HG03139 (cell line): Measurements from ENCODE around the gene HIPK2.
"Not testable (repeated sequence)": the region's sequence is repeated elsewhere in the genome, so short reads cannot be mapped to it uniquely, and the experiment has no call there.

Experiments
- ATAC-seq: cut with Tn5 transposase; IDR thresholded peaks from one replicate; pipeline ENCODE4 v1.9.1; 2021; ENCODE audit not compliant: unreplicated experiment

Gene HIPK2

DNA sequence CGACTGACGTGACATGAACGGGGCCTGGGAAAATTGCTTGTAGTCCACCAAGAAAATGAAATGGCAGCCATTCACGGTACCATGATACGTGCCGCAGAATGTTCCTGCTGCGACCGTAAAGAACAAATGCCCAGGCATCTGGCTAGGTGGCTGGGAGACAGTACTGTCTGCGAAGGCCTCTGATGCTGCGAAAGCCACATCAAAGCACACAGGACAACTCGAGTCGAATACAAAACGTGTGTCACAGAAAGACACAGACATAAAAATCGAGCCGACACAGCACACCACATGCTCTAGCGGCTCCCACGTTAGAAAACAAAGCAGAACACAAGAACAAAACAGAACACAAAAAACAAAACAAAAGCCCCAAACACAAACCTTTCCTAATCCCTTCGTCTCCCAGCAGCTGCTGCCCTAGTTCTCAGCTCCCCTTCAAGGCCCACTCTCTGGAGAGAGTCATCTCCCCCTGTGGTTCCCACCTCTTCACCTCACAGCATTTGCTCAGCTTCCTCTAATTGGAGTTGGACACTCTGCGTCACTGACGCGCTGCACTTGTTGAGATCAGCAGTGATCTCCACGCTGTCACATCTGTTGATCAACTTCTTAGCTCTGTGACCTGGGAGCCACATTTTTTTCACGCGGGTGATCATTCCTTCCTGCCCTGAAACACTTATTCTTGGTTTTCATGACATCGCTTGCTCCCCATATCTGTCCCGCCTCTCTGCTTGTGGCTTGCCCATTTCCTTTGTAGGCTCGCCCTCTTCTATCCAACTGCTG lies 142.1 kb downstream of the HIPK2 start:
- no peak for ATAC-seq

DNA sequence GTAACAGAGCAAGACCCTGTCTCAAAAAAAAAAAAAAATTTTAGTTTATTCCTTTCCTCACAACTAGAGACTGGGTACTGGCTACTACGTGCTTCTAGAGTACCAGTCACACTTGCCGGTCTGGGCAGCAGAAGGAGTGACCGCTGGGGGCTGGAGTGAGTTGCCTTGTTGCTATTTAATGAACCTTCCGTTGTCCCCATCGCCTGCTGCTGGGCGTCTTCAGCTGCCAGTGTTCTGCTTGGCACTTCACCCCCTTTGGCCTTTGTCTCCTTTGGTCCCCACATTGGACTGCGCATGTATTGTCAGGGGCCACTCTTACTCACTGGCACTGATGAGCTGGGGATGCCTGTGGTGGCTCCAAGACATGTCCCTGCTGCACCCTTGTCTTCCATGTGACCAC lies 143.7 kb downstream of the HIPK2 start:
- no peak for ATAC-seq

DNA sequence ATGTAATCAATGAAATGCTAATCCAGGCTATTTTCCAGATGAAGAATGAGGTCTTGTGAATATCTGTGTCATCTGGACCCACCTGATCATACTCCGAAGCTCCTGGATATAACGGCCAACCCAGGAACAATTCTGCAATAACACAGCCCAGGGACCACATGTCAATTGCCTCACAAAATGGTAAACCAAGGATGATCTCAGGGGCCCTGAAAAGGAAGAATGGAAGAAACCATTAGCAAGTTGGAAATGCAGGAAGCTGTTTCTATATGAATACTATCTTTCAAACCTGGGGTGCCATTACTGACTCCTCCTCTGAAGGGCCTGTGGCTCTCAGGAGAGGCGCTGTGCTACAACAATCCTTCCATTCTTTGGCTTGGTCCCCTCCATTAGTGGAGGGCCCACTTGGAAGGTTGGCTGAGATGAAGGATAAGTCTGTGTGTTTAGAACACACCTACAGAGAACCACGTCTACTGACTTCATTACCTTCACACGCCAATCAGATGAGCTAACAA lies 146.2 kb downstream of the HIPK2 start:
- ATAC-seq = no peak

DNA sequence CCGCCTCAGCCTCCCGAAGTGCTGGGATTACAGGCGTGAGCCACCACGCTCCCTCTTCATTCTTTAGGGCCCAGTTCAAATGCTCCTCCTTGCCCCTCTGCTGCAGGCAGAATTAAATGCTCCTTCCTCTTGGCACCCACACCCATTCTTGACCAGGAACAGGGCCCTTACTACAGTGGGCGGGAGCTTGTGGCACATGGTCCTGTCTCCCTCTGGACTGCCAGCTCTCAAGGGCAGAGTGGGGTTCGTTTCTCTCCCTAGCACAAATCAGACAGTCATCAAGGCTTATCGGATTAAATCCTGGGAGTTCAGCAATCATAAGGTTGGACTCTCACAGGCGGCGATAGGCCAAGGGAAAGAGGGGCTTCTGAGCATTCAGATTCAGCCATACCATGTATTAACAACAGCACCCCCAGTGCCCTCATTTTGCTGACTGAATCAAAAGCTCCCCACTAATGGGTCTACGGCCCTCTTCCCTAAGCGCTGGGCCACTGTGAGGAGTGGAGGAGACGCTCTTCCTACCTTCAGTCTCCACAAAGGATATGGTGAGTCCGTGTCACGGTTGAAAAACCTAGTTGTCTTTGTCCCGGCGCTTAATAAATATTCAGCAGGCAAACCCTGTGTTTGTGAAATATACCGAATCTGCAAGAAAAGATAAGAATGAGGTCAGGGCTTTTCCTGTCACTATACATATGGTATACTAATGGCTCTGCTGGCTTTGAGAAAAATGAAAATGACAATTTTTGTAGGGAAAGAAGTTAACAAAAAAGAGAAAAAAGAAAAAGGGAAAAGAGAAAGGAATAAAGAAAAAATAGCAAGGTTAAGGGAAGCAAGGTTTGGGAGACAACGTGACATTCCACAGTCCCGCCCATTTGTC lies 146.9 kb downstream of the HIPK2 start:
- ATAC-seq = no peak

DNA sequence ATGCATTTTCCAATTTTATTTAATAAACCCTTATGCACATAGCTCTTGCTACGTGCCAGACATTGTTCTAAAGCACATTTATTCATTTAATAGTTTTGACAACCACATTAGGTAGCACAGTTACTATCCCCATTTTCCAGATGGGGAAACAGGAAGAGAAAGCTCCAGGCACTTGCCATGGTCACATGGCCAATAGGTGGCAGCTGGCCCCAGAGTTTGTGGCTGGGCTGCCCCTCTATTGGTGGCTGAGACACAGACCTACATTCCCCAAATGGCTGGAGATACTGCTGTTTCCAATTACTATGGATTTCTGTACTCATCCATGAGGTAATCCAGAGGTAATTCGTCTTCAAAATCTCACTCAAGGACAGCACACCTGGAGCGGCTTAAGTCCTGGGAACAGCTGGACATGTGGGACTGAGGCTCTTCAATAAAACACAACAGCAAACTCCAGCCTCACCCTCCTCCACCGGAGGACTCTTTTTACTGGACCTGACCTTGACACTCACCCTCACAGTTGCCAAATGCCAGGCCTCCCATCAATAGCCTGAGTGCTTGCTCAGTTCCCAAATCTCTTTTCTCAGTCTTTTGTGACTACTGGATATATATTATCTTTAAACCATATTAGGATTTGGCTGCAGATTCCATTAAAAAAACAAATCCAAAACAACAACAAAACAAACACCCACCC lies 148.3 kb downstream of the HIPK2 start:
- ATAC-seq = no peak

DNA sequence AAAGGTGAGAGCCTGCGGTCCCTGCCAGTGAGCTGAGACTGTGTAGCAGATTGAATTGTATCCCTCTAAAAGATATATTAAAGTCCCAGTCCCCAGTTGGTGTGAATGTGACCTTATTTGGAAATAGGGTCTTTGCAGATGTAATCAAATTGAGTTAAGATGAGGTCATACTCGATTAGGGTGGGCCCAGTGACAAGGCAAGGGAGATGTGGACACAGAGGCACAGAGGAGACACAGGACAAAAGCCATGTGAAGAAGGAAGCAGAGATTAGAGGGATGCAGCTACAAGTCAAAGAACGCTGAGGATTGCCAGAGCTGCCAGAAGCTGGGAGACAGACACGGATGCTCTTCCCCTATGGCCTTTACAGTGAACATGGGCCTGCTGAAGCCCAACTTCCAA lies 150.0 kb downstream of the HIPK2 start:
- ATAC-seq = no peak

DNA sequence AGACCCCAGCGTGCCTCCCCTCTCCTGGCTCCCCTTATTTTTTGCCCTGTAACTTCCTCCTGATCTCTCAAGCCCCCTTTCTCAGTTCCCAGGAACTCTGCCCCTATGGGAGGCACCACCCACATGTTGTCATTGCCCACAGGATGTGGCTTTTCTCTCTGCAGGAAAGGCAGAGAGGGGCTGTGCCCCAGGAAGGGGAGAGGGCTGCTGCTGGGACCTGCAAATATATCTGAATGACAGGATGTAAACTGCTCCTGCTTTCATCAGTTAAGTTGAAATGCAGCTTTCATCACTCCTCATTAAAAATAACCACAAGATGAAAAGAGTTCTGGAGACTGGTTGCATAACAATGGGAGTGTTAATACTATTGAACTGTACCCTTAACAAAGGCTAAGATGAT lies 151.0 kb downstream of the HIPK2 start:
- ATAC-seq = no peak

DNA sequence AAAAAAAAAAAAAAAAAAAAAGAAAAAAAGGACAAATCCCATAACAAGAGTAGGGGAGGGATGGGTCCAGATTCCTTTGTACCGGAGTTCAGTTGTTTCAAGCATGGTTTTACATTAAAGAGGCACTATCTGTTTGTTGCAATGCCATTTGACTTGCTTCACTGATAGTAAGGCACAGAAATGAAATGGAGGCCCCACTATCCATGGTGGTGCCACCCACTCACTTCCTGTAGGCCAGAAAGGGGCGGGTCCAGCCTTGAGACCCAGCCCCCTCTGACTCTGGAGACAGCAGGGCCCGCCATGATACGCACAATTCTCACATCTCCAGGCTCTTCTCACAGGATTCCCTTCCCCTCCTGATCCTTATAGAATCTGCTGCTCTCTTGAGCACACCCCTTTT lies 154.3 kb downstream of the HIPK2 start:
- ATAC-seq = no peak

DNA sequence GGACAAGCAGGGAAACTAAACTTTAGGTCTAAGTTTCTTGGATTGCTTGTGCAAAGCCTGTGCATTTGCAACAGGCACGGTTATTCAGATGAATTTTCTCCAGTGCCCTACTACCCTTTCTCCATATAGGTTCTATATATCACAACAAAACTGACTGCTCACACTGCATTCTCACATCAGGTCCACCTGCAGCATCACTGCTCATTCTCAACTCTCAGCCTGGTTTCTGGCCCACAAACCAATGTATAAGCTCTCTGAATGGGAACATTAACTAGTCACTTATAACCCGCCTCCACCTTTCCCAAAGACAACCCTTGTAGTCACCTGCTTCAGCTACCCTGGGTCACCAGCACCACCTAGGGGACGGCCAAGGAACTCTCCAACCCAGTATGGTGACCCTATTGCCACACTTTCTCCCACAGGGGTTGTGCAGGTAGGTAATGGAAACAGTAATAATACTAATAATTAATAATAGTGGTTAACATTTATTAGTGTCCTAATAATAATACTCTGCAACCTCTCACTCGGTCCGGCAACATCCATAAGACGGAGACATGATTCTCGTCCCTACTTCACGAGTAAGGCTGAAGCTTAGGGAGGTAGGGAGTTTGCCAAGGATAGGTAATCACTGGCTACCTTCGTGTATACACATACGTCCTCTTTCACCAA lies 157.0 kb downstream of the HIPK2 start:
- peak; percentile 82 for ATAC-seq

DNA sequence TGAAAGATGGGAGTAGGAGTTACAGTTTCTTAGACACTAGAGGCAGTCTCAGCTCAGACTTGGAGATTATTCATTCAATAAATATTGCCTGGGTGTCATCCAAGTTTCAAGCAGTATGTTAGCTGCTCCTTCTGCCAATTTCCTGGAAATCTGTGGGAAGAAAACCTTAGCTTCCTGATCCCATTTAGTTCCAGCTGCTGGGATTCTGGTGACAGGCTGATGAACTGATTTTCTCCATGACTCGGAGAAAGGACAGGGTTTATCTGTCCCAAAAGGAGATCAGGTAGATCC lies 158.5 kb downstream of the HIPK2 start:
- ATAC-seq = no peak

DNA sequence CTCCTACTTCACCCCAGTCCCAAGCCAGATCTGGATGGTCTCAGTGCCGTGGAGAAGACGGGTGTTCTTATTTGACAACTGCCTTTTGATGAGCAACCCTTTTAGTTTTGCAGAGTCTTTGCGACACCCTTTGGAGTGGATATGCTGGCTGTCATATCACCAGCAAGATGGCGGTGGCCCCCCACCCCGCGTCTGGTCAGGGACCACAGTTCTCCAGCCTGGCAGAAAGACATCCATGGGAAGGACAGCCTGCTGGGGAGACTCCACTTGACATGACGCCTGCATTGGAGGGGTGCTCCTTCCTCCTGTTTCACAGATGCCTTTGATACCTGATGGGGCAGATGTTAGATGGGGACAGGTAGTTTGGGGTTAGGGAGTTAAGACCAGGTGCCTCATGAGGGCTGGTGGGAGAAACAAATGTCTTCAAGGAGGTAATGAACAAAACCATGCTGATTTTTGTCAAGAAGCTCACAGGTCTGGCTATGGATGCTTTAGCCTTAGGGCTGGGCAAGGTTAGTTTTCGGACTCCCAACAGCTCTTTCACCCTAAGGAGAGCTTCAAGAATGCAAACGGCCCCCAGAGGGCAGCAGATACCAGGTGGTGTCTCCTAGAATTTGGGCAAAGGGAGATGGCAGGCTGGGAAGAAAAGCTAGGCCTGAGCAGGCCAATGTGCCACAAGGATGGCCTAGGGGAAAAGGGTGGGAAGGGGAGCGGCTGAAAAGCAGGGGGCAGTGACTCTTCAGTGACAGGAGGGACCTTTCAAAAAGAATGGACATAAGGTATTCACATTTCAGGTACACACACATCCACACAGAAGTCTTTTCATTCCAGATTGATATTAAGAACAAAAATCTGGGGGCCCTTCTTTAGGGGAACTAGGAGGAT lies 159.1 kb downstream of the HIPK2 start:
- ATAC-seq = no peak

DNA sequence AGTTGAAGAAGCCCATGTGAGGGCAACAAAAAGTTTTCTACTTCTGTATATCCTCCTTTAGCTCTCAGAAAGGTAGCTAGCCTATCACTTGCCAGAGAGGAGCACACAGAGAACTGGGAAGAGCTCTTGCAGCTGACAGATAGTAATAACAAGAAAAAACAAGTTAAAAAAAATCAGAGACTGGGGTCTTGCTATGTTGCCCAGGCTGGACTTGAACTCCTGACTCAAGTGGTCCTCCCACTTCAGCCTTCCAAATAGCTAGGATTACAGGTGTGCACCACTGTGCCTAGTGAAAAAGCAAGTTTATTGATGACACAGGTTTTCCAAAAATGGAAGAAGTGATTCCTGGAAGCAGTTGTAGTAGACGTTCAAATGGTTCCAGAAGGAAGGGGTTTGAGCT lies 160.7 kb downstream of the HIPK2 start:
- ATAC-seq = no peak

DNA sequence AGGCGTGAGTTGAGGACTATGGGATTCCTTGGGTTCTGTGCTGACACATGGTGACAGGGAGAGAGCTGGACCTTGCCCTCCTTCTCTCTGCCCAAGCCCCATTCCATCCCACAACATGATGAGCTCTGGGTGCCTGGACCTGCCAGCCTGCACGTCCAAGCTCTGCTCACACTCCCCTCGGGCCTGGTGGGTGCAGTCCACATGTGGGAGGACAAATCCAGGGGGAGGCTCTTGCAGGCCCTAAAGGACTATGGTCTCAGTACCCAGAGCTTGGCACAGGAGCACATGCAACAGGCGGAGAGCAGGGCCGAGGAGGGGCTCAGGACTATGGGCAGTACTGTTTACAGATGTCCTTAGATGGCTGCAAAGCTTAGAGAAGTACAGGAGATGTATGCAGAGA lies 162.9 kb downstream of the HIPK2 start:
- ATAC-seq = no peak

DNA sequence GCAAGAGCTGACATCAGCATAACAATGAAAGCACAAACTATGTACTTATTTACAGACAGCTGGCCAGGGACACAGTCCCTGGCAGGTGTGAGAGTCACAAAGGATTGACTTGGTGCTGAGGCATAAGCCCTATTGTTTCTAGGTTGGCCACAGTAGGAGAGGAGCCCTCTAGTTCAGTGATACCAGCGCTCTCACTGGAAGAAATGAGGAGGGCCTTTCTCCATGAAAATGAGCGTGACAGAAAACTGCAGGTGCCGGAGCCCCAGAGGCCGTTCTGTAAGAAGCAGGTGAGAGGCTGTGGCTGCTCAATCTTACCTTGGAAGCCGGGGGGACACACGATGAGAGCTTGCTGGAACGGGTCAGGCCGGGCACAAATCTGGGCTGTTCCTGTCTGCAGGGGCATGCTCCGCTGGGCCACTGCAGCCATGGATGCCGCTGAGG lies 163.8 kb downstream of the HIPK2 start:
- ATAC-seq = no peak

DNA sequence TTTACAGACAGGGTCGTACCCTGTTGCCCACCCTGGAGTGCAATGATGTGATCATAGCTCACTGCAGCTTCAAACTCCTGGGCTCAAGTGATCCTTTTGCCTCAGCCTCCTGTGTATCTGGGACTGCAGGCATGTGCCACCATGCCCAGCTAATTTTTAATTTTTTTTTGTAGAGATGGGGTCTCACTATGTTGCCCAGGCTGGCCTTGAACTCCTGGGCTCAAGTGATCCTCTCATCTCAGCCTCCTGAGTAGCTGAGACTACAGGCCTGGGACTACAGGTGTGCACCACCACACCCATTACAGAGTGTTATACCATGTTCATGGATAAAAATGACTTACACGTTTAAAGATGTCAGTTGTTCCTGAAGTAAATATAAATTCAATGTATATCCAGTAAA lies 166.2 kb downstream of the HIPK2 start:
- not testable (repeated sequence) for ATAC-seq

DNA sequence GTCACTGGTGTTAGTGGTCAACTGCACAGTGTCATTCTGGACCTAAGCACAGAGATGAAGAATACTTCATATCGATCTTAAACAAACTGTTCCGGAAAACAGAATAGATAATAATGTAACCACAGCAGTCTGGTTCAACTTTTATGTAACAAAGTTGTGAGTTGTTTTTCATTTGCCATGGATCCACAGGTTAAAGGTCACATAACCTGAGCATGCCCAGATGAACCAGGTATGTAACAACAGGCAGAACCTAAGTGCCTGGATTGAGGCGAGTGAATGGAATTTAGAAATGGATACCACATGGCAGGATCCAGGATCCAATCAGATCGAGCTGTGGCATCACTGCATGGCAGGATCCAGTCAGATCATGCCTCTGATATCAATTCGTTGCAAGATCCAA lies 167.2 kb downstream of the HIPK2 start:
- ATAC-seq = no peak

DNA sequence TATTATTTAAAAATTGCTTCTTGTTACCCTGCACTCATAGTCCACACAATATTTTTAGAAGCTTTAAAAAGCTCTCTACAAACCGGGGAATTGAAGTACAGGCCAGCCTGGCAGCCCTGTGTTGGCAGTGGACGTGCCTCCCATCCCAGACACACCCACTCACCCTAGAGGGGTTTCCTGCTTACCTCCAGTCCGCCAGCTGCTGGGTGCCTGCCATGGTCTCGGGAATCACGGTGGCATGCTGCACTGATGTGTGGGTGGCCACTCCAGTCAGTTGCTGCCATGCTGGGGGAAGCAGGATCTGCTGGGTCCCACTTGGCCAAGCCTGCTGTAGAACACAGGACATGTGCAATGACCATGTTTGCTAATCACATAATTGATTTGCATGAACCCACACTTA lies 173.9 kb downstream of the HIPK2 start:
- ATAC-seq = no peak

DNA sequence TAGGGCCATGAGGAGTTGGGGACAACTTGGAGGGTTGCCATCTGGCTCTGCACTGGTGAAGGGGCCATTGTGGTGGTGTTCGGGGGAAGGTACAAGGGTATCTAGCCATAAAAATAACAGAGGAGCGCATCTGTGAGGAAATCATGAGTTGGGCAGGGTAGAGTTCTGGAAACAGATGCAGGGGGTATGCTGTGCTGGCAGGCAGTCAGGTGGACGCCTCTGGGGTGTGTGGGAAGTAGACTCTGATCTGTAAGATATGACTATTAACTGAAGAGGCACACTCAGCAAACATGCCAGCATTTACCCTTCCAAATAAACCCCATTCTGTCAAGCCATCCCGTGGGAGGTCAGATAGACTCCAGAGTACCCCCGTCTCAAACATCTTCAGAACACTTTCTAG lies 174.5 kb downstream of the HIPK2 start:
- ATAC-seq = no peak

DNA sequence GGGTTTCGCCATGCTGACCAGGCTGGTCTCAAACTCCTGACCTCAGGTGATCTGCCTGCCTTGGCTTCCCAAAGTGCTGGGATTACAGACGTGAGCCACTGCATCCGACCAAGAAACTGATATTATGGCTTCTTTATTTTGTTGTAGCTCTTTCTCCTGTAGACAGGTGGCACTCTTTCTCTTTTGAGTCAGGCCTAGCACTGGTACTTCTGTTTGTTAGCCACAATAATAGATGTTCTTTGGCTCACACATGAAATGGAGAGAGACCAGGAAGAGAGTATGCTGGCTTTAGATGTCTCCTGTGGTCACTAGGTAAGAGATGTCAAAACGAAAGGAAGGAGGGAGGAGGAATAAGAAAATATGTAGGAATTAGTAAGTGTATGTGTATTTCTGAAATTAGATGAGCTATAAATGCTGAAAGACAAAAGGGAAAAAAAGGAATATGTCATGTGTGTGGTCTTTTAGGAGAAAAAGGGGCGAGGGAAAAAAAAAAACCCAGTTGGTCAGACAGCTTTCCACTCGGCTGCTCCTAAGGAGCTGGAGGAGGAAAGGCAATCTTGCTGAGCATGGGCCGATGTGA lies 175.6 kb downstream of the HIPK2 start:
- no peak for ATAC-seq

DNA sequence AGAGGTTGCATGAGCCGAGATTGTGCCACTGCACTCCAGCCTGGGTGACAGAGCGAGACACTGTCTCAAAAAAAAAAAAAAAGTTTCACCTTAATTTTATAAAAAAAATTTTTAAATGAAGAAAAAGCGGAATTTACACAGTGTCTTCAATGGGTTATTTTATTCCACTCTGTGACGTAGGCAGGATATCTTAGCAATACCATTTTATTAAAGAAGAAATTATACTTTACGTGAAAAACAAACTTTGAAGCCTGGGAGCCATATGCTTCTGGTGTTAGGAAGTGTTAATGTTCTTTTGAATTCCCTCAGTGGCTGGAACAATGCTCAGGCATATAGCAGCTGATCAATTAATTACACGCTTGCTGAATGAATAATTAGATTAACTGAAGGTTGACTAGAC lies 176.6 kb downstream of the HIPK2 start:
- no peak for ATAC-seq
